ENCODE data around the gene GABRD.

Gene GABRD

DNA sequence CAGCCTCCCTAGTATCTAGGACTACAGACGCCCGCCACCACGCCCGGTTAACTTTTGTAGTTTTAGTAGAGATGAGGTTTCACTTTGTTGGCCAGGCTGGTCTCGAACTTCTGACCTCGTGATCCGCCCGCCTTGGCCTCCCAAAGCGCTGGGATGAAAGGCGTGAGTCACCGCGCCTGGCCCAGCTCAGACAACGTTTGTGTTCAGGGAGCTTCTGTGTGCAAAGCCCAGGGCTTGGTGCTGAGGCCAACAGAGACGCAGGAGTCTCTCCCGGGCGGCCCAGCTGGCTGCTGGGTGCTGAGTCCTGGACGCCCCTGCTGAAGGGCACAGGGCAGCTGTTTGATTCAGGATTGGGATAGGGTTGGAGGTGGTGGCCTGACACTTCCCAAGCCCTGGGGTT is 34.1 kb downstream of the GABRD start:
- TF ChIP-seq CTCF (IDR thresholded peaks at IDR 0.05; ENCODE audit: low read depth, low read length, missing control alignments), result no peak
- DNase-seq (ENCODE audit: extremely low read depth, low read depth), result no peak
- H3K4me3 ChIP-seq (replicated peaks; ENCODE audit: low read depth, low read length), result no peak overlapping the region

- H3K4me3 ChIP-seq (replicated peaks; ENCODE audit: low read depth, low read length), result no peak overlapping the region
- no peak for TF ChIP-seq CTCF (IDR thresholded peaks at IDR 0.05; ENCODE audit: low read depth, low read length, missing control alignments)
- no peak for DNase-seq (ENCODE audit: extremely low read depth, low read depth)
These were observed 34.7 kb downstream of the GABRD start for GRCh38 chr1:2053784-2054376.

GRCh38 chr1:2054560-2054959 is 35.4 kb downstream of the GABRD start:
- TF ChIP-seq CTCF (IDR thresholded peaks at IDR 0.05; ENCODE audit: low read depth, low read length, missing control alignments), result no peak
- DNase-seq (ENCODE audit: extremely low read depth, low read depth), result no peak
- H3K4me3 ChIP-seq (replicated peaks; ENCODE audit: low read depth, low read length), result no peak overlapping the region

DNA sequence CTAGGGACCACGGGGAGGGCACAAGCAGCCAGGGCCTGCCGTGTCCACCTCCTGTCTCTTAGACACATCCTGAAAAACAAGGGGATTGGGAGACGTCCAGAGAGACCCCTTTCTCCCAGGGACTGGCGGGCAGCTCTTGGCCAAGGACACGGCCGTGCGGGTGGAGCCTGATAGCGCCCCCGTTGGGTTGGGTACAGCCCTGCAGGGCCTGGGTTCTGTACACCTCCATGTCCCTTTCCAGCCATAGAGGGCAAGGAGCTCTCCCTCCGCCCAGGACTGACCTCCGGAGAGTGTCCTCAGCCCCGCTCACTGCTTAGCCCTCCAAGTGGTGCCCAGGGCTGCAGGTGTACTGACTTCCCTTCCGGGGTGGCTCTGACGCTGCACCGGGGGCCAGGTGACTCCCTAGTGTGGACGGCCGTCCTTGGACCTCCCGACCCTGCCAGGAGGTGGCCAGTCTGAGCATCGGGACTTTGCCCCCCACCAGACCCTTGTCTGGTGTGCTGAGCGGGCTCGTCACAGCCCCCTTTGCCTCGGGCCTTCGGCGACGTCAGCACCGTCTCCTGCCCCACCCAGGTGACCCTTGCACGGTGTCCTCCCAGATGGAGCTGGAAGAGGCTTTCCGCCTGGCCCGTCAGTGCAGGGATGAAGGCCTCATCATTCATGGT is 36.9 kb downstream of the GABRD start:
- no peak for DNase-seq (ENCODE audit: extremely low read depth, low read depth)
- TF ChIP-seq CTCF (IDR thresholded peaks at IDR 0.05; ENCODE audit: low read depth, low read length, missing control alignments), result no peak
- no peak overlapping the region for H3K4me3 ChIP-seq (replicated peaks; ENCODE audit: low read depth, low read length)

DNA sequence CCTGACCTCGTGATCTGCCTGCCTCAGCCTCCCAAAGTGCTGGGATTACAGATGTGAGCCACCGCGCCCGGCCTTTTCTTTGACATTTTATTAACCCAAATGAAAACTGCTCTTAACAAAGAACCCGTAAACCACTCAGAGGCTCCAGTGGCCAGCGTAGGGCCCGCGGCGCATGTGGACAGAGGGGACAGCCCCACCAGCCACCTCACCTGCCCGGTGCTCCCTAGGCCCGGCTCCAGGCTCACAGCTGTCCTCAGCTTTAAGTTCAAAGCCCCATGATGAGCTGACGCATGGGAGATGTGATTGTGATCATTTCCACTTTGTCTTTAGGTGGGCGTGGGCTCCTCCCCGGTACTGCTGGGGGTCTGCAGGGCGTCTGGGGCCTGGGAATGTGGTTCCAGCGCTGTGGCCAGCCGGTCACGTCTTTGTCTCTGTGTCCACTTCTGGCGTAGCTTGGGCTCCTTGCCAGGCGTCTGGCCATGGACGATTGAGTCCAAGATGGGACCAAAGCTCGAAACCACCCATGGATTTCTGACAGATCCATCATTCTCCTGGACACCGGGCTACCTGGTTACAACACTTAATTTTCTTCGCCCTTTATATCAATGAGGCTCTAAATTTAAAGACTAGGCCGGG is 37.9 kb downstream of the GABRD start:
- no peak for TF ChIP-seq CTCF (IDR thresholded peaks at IDR 0.05; ENCODE audit: low read depth, low read length, missing control alignments)
- no peak overlapping the region for H3K4me3 ChIP-seq (replicated peaks; ENCODE audit: low read depth, low read length)
- DNase-seq (ENCODE audit: extremely low read depth, low read depth), result no peak

GRCh38 chr1:2059290-2059953 is 40.3 kb downstream of the GABRD start:
- H3K4me3 ChIP-seq (replicated peaks; ENCODE audit: low read depth, low read length), result no peak overlapping the region
- no peak for TF ChIP-seq CTCF (IDR thresholded peaks at IDR 0.05; ENCODE audit: low read depth, low read length, missing control alignments)
- no peak for DNase-seq (ENCODE audit: extremely low read depth, low read depth)

Measured in HFF-Myc (cell line).